ENCODE data around the gene SNORC. TPM values are rescaled to one million over a fixed set of nuclear protein-coding genes. Genes with fewer than 3 reads are reported as not detected.

Gene SNORC
- total and polyA plus RNA-seq, 2 of the 13 experiments (the other 11 are each of a cell fraction or from before 2014, with no cell fraction given): 59.1 to 86.1 TPM

GRCh38 chr2:232886632-232887031 lies 16.6 kb downstream of the SNORC start:
- H3K4me3 ChIP-seq (replicated peaks in 1 of 3; ENCODE audit: insufficient read depth in 1 of 3, low read depth in 2 of 3, low read length in 3 of 3): no peak overlapping the region
- no peak for ATAC-seq
- ChIA-PET CTCF (ENCODE audit: low intra/inter-chr PET ratio, low total read pairs) (no interaction called here), POLR2A (no interaction called here)
- no peaks in the 10 kb centered on the region for H4K20me1 ChIP-seq (ENCODE audit: insufficient read depth, low read length)
- TF ChIP-seq FOSL1 (CRISPR knock-in tag; IDR thresholded peaks at IDR 0.05; ENCODE audit: borderline replicate concordance) (no peak), SALL1 (CRISPR knock-in tag; IDR thresholded peaks at IDR 0.05) (0 out of 2 replicates have a peak, but pooled peaks have one; percentile 0), SSRP1 (CRISPR knock-in tag; IDR thresholded peaks at IDR 0.05) (peak; percentile 27; the same call in 1 of the 2 replicates)
- H3K9me3 ChIP-seq (ENCODE audit: low read length): no peaks in the 10 kb centered on the region
- no peaks in the 10 kb centered on the region for H3K4me1 ChIP-seq (ENCODE audit: insufficient read depth, low read length)
- no TSS peak for BruUV-seq (replicated peaks)
- 96% methylated on average over 7 of the region's 7 CpGs for WGBS (ENCODE audit: low lambda C conversion rate)
- no peaks in the 10 kb centered on the region for H3K79me2 ChIP-seq (ENCODE audit: insufficient read depth, low read length)
- in situ Hi-C loops (cut with HindIII; ENCODE audit: extremely low pct_ligation_motif_present, low pct_unique_long_range_greater_than_20kb) (no loop called here), intact Hi-C loops (cut with micrococcal nuclease; ENCODE audit: unreplicated experiment) (no loop called here)
- peaks cover 13 to 38% of the 10 kb centered on the region in 2 experiments for H3K36me3 ChIP-seq (replicated peaks in 1 of 2; ENCODE audit: control insufficient read depth in 1 of 2, insufficient read depth in 2 of 2, low read length in 2 of 2)
- no peak for FAIRE-seq
- no peak overlapping the region for H2AFZ ChIP-seq (ENCODE audit: low read length)
- H3K27me3 ChIP-seq (ENCODE audit: control insufficient read depth in 1 of 2, insufficient read depth in 2 of 2, low read length in 2 of 2): no peaks in the 10 kb centered on the region
- no peak overlapping the region for H3K4me2 ChIP-seq (ENCODE audit: low read depth, low read length)
- H3K9ac ChIP-seq (ENCODE audit: insufficient read depth, low read depth, low read length): no peak overlapping the region
- H3K27ac ChIP-seq (ENCODE audit: extremely low read length, insufficient read depth, low read length): no peak overlapping the region
- DNase-seq (ENCODE audit: low spot score): no peak

GRCh38 chr2:232887171-232887850 lies 17.2 kb downstream of the SNORC start:
- Histone ChIP-seq H3K27ac (ENCODE audit: extremely low read length, insufficient read depth, low read length) (no peak overlapping the region), H3K79me2 (ENCODE audit: insufficient read depth, low read length) (no peaks in the 10 kb centered on the region), H3K9ac (ENCODE audit: insufficient read depth, low read depth, low read length) (no peak overlapping the region), H3K36me3 (replicated peaks in 1 of 2; ENCODE audit: control insufficient read depth in 1 of 2, insufficient read depth in 2 of 2, low read length in 2 of 2) (peaks cover 13 to 38% of the 10 kb centered on the region in 2 experiments), H4K20me1 (ENCODE audit: insufficient read depth, low read length) (no peaks in the 10 kb centered on the region), H3K4me2 (ENCODE audit: low read depth, low read length) (no peak overlapping the region), H3K4me3 (replicated peaks in 1 of 3; ENCODE audit: insufficient read depth in 1 of 3, low read depth in 2 of 3, low read length in 3 of 3) (no peak overlapping the region), H3K9me3 (ENCODE audit: low read length) (no peaks in the 10 kb centered on the region), H2AFZ (ENCODE audit: low read length) (no peak overlapping the region), H3K4me1 (ENCODE audit: insufficient read depth, low read length) (no peaks in the 10 kb centered on the region), H3K27me3 (ENCODE audit: control insufficient read depth in 1 of 2, insufficient read depth in 2 of 2, low read length in 2 of 2) (no peaks in the 10 kb centered on the region)
- no peak for DNase-seq (ENCODE audit: low spot score)
- FAIRE-seq: no peak
- ChIA-PET POLR2A (no interaction called here), CTCF (ENCODE audit: low intra/inter-chr PET ratio, low total read pairs) (no interaction called here)
- peak; percentile 16 for ATAC-seq
- no TSS peak for BruUV-seq (replicated peaks)
- in situ Hi-C loops (cut with HindIII; ENCODE audit: extremely low pct_ligation_motif_present, low pct_unique_long_range_greater_than_20kb): no loop called here
- 93% methylated on average over 15 of the region's 15 CpGs for WGBS (ENCODE audit: low lambda C conversion rate)
- intact Hi-C loops (cut with micrococcal nuclease; ENCODE audit: unreplicated experiment): no loop called here
- TF ChIP-seq ZBTB34 (CRISPR knock-in tag; IDR thresholded peaks at IDR 0.05) (no peak), ZNF256 (CRISPR knock-in tag; conservative IDR thresholded peaks at IDR 0.05) (no peak), ZNF142 (CRISPR knock-in tag; IDR thresholded peaks at IDR 0.05) (no peak), FOXO4 (CRISPR knock-in tag; conservative IDR thresholded peaks at IDR 0.05) (0 out of 2 replicates have a peak, but pooled peaks have one; percentile 37), NCOR1 (IDR thresholded peaks at IDR 0.05; ENCODE audit: borderline replicate concordance, low read length) (no peak), TBP (CRISPR knock-in tag; IDR thresholded peaks at IDR 0.05) (no peak)
